Measurements from ENCODE around the gene RNF215.
"Not testable (repeated sequence)": the region's sequence is repeated elsewhere in the genome, so short reads cannot be mapped to it uniquely, and the experiment has no call there.

The RNF215 gene

DNA sequence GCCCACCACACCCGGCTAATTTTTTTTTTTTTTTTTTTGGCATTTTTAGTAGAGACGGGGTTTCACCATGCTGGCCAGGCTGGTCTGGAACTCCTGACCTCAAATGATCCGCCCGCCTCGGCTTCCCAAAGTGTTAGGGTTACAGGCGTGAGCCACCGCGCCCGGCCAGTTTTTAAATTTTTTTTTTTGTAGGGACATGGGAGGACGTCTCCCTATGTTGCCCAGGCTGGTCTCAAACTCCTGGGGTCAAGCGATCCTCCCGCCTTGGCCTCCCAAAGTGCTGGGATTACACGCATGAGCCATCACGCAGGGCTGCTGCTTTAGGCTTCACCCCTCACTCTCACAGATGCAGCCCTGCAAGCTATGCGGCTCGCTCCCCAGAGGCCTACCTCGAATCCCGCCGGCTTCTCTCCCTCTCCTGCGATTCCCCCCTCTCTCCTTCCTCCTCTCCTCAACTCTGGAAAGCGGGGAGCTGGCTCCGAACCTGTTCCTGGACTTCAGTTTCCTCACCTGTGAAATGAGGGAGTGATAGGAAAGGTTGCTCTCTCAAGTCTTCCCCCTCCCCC lies 29.5 kb downstream of the RNF215 start:
- no peak for DNase-seq

DNA sequence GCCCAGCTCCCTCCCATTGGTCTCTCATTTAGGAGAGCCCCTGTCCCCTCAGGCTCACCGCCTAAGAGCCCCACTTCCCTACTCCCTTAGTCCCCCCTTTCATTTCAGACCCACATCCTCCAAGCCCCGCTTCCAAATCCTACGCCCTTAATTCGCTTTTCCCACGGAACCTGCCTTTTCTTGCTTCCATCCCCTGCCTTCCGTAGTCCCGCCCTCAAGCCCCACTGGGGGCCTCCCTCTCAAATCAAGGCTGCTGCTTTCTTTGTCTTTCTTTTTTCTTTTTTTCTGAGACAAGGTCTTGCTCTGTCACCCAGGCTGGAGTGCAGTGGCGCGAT lies 30.0 kb downstream of the RNF215 start:
- DNase-seq, result no peak

GRCh38 chr22:30356449-30357235 lies 30.6 kb downstream of the RNF215 start, which contains the start of the genes CCDC157 and SF3A1:
CCDC157 (plus strand) TSS chr22:30357007; CDS start chr22:30366001, 8,994 bp downstream.
SF3A1 (minus strand) TSS chr22:30356894; CDS start chr22:30356792, 102 bp downstream.
- peak; percentile 95 for DNase-seq

- DNase-seq, result no peak
Measured at GRCh38 chr22:30354644-30355043, 32.6 kb downstream of the RNF215 start.

GRCh38 chr22:30351226-30351625 lies 36.0 kb downstream of the RNF215 start:
- no peak for DNase-seq

DNA sequence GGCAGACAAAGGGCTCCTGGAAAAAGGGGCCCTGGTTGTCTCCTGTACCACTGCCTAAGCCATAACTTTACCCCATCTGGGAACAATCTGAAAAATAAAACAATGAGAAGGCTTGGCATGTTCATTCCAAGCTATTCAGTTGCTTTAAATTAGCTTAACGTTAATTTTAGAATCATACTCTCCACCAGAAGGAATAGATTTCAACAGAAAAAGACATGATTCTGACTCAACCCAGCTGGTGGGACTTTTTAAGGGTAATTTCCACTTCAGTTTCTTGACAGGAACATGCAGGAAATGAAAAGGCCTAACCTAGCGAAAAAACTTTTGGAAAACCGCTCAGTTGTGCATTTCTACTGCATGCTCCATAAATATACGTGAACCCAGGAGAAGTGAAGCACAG lies 38.4 kb downstream of the RNF215 start:
- no peak for DNase-seq

GRCh38 chr22:30348404-30348803 lies 38.8 kb downstream of the RNF215 start:
- peak; percentile 62 for DNase-seq

- peak; percentile 68 for DNase-seq
Measured at GRCh38 chr22:30347255-30347892, 39.8 kb downstream of the RNF215 start.

DNA sequence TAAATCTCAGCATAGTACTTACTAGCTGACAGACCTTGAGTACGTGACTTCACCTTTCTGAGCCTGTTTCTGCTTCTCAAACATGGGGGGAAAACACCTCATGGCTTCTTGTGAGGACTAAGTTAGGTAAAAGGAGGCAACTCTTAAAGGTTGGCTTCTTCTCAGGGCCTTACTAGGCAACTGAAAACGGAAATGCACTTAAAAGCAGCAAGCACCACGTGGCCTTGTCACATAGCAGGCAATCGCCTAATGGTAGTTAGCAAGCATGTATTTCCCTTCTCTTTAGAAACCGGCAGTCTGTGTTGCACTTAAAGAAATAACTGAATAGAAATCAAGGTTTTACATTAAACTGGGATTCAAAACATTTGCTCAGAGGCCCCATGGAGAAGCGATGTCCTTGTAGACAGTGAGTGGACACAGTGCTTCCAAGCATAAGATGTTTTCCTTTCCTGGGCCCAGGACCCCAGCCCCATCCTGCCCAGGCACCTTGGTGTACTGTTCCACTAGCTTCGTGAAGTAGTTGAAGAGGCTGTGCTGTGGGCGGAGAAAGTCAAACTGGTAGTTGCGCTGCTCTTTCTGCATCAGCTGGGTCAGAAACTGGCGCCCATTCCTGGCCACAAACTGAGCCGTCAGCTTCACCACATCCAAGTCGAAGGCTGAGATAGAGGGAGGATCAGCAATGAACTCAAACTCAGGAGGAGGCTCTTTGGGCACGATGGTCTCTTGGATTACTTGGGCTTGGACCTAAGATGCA lies 42.6 kb downstream of the RNF215 start:
- peak; percentile 62 for DNase-seq

GRCh38 chr22:30340911-30341685 lies 46.1 kb downstream of the RNF215 start:
- no peak for DNase-seq

DNA sequence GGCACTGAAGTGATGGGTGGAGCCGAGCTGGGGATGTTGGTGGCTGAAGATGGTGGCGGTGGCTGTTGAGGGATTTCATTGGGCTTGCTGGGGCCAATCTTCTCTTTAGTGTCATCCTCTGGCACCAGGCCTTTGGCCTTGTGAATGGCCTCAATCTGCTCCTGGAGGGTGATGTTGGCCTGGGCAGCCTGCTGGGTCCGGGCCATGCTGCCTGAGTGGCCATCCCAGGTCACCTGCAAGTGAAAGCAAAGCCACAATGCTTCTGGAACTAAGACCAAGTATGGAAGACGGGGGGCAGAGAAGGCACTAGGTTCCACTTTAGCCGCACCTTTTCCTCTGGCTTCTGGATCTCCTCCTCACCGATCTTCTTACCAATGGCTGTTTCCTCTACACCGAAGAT lies 48.4 kb downstream of the RNF215 start:
- no peak for DNase-seq

GRCh38 chr22:30338341-30338740 lies 48.9 kb downstream of the RNF215 start:
- not testable (repeated sequence) for DNase-seq

GRCh38 chr22:30337461-30337778 lies 49.8 kb downstream of the RNF215 start:
- DNase-seq, result no peak

GRCh38 chr22:30336752-30337460 lies 50.3 kb downstream of the RNF215 start:
- DNase-seq, result no peak

DNA sequence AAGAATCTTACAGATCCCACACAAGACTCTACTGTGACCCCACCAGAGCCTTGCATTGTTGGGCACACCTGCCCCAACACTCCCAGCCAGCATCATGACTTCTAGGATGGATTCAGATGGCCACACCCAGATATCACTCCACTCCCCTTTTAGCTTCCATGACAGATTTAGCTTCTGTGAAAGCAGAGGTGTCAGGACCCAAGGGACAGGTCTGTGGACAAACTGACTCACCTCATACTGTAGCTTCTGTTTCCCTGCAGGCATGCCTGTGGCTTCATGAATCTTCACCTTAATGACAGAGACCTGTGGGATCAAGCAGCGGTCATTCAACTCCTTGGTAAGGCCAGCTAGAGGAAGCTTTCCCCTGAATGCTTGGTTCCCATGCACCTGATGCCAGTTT lies 52.0 kb downstream of the RNF215 start:
- no peak for DNase-seq

DNA sequence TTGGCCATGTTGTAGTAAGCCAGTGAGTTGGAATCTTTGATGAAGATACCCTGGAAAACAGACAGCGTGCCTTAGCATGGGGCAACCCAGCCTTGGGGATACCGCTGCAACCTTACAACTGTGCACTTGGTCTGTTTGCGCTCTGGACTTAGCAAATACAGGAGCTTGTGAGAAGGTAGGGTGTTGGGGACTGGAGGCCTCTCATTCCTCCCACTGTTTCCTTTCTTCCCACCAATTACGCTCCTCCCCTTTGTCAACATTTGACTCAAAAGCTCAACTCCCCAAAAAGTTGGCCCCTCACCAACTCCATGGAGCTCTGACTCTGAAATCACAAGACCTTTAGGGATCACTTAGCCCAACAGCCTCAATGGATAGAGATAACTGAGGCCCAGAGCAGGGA lies 52.6 kb downstream of the RNF215 start:
- DNase-seq, result no peak

DNA sequence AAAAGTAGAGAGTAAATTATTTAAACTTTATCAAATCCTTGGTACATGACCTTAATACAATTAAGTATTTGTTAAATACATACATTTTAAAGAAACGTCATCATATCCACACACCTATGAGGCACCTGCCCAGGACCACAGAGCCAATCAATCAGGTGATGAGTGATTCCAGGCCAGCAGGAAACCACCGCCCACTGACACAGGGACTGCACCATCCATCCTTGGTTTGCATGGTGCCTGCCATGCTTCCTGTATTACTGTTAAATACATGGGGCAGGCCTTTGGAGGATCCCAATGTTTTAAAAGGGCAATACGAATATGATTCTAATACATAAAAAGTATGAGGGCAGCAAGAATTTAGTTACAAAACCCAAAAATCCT lies 53.5 kb downstream of the RNF215 start:
- peak; percentile 35 for DNase-seq

DNA sequence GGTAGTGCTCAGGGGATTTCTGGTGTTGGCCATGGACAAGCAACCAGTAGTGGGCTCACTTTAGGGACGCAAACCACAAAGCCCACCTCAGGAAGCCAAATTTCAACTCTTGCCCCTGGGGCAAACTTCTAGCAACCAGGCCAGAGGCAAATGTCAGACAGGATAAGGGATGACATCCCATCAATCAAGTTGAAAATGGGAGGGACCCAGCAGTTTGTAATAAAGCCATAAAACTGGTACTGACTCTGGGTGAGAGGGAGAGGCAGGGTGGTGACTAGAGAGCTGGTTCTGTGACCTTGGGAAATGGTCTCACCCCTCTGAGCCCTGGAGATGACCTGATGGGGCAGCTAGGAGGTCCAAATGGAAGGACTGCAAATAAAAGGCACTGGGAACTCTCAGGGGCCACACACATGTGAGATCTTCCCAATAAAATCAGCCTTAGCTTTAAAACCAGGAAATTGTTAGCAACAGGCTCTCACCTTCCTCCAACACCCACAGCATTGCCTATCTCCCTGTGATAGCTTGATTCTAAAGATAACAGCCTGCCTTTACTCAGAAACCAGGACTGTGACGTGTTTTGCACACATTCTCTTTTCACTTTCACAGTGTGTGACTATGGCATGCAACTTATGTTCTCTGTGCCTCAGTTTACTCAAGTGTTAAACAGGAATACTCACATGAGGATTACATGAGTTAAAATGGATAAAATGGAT lies 54.1 kb downstream of the RNF215 start:
- peak; percentile 41 for DNase-seq

GRCh38 chr22:30332551-30332950 lies 54.7 kb downstream of the RNF215 start:
- no peak for DNase-seq
